Stimulated activated CD4-positive, alpha-beta T cell treated with anti-CD3 and anti-CD28 coated beads, Interleukin-15, amount 100 ng/mL, for 24 hours (primary cell): ENCODE data around the gene PDGFD.

Experiments
- DNase-seq: peaks from one replicate; pipeline ENCODE4 v3.0.0-alpha.2; 2020

The PDGFD gene

GRCh38 chr11:104164028-104164520, at the start of gene PDGFD:
TSS of gene PDGFD (minus strand) at chr11:104164147.
- peak; percentile 24 for DNase-seq

- no peak for DNase-seq
Observed at GRCh38 chr11:104206936-104207335, 43.0 kb upstream of the PDGFD start.

- no peak for DNase-seq
Observed at GRCh38 chr11:104205838-104206237, 41.9 kb upstream of the PDGFD start.

GRCh38 chr11:104200688-104201087, 36.7 kb upstream of the PDGFD start:
- DNase-seq: no peak

GRCh38 chr11:104199053-104199452, 35.1 kb upstream of the PDGFD start:
- DNase-seq: no peak

- no peak for DNase-seq
Observed at GRCh38 chr11:104198576-104198975, 34.6 kb upstream of the PDGFD start.

- no peak for DNase-seq
Observed at GRCh38 chr11:104191124-104191523, 27.2 kb upstream of the PDGFD start.

- no peak for DNase-seq
Observed at GRCh38 chr11:104183593-104183992, 19.6 kb upstream of the PDGFD start.

- DNase-seq: no peak
Observed at GRCh38 chr11:104175769-104176168, 11.8 kb upstream of the PDGFD start.

- no peak for DNase-seq
Observed at GRCh38 chr11:104169091-104169490, 5.1 kb upstream of the PDGFD start.

GRCh38 chr11:104165014-104165413, 1.1 kb upstream of the PDGFD start:
- DNase-seq: no peak

- no peak for DNase-seq
Observed at GRCh38 chr11:104163100-104164027, 583 bp downstream of the PDGFD start.

- no peak for DNase-seq
Observed at GRCh38 chr11:104161751-104162450, 2.0 kb downstream of the PDGFD start.

- DNase-seq: no peak
Observed at GRCh38 chr11:104159356-104159755, 4.6 kb downstream of the PDGFD start.

- no peak for DNase-seq
Observed at GRCh38 chr11:104155375-104155774, 8.6 kb downstream of the PDGFD start.

GRCh38 chr11:104154296-104154695, 9.7 kb downstream of the PDGFD start:
- DNase-seq: no peak

- DNase-seq: no peak
Observed at GRCh38 chr11:104152941-104153505, 10.9 kb downstream of the PDGFD start.

GRCh38 chr11:104151404-104152204, 12.3 kb downstream of the PDGFD start:
- no peak for DNase-seq

- DNase-seq: no peak
Observed at GRCh38 chr11:104148706-104149105, 15.2 kb downstream of the PDGFD start.

- DNase-seq: no peak
Observed at GRCh38 chr11:104148074-104148473, 15.9 kb downstream of the PDGFD start.

GRCh38 chr11:104146943-104147342, 17.0 kb downstream of the PDGFD start:
- DNase-seq: no peak

GRCh38 chr11:104146421-104146820, 17.5 kb downstream of the PDGFD start:
- DNase-seq: no peak

GRCh38 chr11:104145062-104145461, 18.9 kb downstream of the PDGFD start:
- DNase-seq: no peak
